ENCODE data around the gene CEBPZOS. TPM values are rescaled to one million over a fixed set of nuclear protein-coding genes. Genes with fewer than 3 reads are reported as not detected.

CEBPZOS gene
- total RNA-seq (2021) (46.5 and 53.2 TPM in 2 replicates), Bru-seq, nascent RNA (percentile 81 among the genes with signal in this experiment), BruChase-seq, experiment 1, labeled RNA remaining after a 2-hour chase (percentile 88 among the genes with signal in this experiment), BruChase-seq, experiment 2, labeled RNA remaining after a 6-hour chase (percentile 90 among the genes with signal in this experiment)
- long read RNA-seq, transcript CEBPZOS-204 (5 exons, 3,158 nt) = major isoform, 16 of 56 reads
- long read RNA-seq, transcript CEBPZOS-201 (5 exons, 695 nt) = minor isoform, 9 of 56 reads
- long read RNA-seq, partial matches to known transcripts = 17 of 56 reads
- long read RNA-seq, other reads (novel, unspliced or antisense) = 13 of 56 reads

DNA sequence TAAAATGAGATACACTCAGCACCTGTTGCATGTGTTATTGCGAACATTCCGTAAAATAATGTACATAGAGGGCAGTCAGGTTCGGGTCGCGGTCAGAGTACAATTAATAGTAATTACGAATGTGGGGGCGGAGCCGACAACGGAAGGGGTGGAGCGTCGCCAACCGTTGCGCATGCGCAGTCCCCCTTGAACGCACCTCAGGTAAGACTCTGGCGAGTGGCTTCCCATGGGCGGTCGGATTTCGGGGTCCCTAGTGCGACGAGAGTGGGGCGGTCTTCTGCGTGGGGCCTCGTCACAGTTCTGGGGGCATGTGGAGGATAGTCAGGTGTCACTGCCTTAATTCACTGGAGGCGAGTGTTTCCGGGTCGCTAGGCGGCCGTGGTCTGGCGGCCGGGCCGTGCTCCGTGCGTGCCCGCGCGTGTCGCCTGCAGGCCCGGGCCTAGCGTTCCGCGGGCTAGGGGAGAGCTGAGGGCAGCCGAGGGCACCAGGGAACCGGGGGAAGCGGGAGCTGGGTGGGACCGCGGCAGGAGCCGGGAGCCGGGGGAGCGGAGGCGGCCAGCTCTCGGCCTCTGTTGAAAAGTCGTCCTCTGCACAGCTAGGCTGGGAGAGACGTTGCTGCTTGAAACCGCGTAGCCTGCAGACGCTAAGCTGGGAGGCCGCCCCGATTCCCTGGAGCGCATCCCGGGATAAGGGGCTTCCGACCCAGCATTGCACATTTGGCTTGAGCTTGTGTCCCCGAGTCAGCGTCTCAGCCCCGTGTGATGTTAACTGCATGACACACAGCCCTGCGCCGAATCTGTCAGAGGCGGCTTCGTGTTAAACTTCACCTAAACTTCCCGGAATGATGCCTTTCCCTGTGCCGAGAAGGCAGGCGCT is at the start of gene CEBPZOS:
CEBPZOS (plus strand) TSS at position 177 of the 876 bp plus-strand sequence. CDS start 3,209 bp downstream, outside the sequence.
- Histone ChIP-seq H3K9me2 (ENCODE audit: insufficient read depth) (no peaks in the 10 kb centered on the region), H3K4me3 (peak within 1 kb of the TSS; percentile 65), H3K27ac (peak within 1 kb of the TSS; percentile 41), H2AFZ (peak within 1 kb of the TSS; percentile 77), H3K36me3 (ENCODE audit: low read depth) (peaks cover 13% of the 10 kb centered on the region; the same call in 1 of the 2 replicates), H3K9me3 (ENCODE audit: insufficient read depth, low read depth) (no peaks in the 10 kb centered on the region; the same call in 1 of the 2 replicates), H3F3A (ENCODE audit: insufficient read depth, low read depth) (peaks cover 17% of the 10 kb centered on the region; the same call in 1 of the 2 replicates), H3K4me2 (peak within 1 kb of the TSS; percentile 99), H3K27me3 (ENCODE audit: insufficient read depth, low read depth) (no peaks in the 10 kb centered on the region), H4K20me1 (ENCODE audit: insufficient read depth) (0 out of 2 replicates have a peak, but pooled peaks cover 4% of the 10 kb centered on the region), H3K4me1 (replicated peaks; ENCODE audit: insufficient read depth) (peaks cover 16% of the 10 kb centered on the region), H3K79me2 (ENCODE audit: low read depth) (peaks cover 28% of the 10 kb centered on the region)
- peak; percentile 69 to 78 for DNase-seq
- POLR2A ChIA-PET (ENCODE audit: unreplicated experiment) = interaction anchor here (0.5 to 0.6 kb wide), 3 partner anchors 32 to 1075 kb away, joined by 3 to 6 read pairs (median 3); partner anchors contain the start of gene EIF2AK2
- TF ChIP-seq, protein P1, sequence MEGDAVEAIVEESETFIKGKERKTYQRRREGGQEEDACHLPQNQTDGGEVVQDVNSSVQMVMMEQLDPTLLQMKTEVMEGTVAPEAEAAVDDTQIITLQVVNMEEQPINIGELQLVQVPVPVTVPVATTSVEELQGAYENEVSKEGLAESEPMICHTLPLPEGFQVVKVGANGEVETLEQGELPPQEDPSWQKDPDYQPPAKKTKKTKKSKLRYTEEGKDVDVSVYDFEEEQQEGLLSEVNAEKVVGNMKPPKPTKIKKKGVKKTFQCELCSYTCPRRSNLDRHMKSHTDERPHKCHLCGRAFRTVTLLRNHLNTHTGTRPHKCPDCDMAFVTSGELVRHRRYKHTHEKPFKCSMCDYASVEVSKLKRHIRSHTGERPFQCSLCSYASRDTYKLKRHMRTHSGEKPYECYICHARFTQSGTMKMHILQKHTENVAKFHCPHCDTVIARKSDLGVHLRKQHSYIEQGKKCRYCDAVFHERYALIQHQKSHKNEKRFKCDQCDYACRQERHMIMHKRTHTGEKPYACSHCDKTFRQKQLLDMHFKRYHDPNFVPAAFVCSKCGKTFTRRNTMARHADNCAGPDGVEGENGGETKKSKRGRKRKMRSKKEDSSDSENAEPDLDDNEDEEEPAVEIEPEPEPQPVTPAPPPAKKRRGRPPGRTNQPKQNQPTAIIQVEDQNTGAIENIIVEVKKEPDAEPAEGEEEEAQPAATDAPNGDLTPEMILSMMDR (conservative IDR thresholded peaks at IDR 0.05) = no peak
- TF ChIP-seq EZH2 (IDR thresholded peaks at IDR 0.05; ENCODE audit: low read depth) = no peak
- no TSS peak for BruUV-seq (replicated peaks)
- intact Hi-C loops (cut with micrococcal nuclease; ENCODE audit: unreplicated experiment) = loop anchor here (2.0 kb wide), 1 partner anchor 40 kb away; the partner anchor contains the start of gene EIF2AK2
- CTCF ChIA-PET = no interaction called here

GRCh38 chr2:37148325-37148724 is 48.0 kb upstream of the CEBPZOS start:
- Histone ChIP-seq H2AFZ (no peak overlapping the region), H4K20me1 (ENCODE audit: insufficient read depth) (peaks cover 10% of the 10 kb centered on the region; the same call in 1 of the 2 replicates), H3K4me3 (peak overlapping the region; percentile 11; the same call in 1 of the 2 replicates), H3F3A (ENCODE audit: insufficient read depth, low read depth) (peaks cover 28% of the 10 kb centered on the region; the same call in 1 of the 2 replicates), H3K79me2 (ENCODE audit: low read depth) (peaks cover 45% of the 10 kb centered on the region), H3K9me3 (ENCODE audit: insufficient read depth, low read depth) (no peaks in the 10 kb centered on the region), H3K36me3 (ENCODE audit: low read depth) (peaks cover 33% of the 10 kb centered on the region), H3K9me2 (ENCODE audit: insufficient read depth) (no peaks in the 10 kb centered on the region), H3K27ac (peak overlapping the region; percentile 24; the same call in 1 of the 2 replicates), H3K4me2 (peak overlapping the region; percentile 44), H3K4me1 (replicated peaks; ENCODE audit: insufficient read depth) (peaks cover 20% of the 10 kb centered on the region), H3K27me3 (ENCODE audit: insufficient read depth, low read depth) (no peaks in the 10 kb centered on the region)
- POLR2A ChIA-PET (ENCODE audit: unreplicated experiment) = no interaction called here
- CTCF ChIA-PET = no interaction called here
- peak in 1 of 2 experiments; percentile 90 for DNase-seq
- no peak for TF ChIP-seq EZH2 (IDR thresholded peaks at IDR 0.05; ENCODE audit: low read depth)
- TF ChIP-seq, protein P1 (conservative IDR thresholded peaks at IDR 0.05) = no peak
- no TSS peak for BruUV-seq (replicated peaks)
- intact Hi-C loops (cut with micrococcal nuclease; ENCODE audit: unreplicated experiment) = no loop called here

Measured in PC-9 (cell line).